ENCODE data around the gene LDLRAP1.

The LDLRAP1 gene

DNA sequence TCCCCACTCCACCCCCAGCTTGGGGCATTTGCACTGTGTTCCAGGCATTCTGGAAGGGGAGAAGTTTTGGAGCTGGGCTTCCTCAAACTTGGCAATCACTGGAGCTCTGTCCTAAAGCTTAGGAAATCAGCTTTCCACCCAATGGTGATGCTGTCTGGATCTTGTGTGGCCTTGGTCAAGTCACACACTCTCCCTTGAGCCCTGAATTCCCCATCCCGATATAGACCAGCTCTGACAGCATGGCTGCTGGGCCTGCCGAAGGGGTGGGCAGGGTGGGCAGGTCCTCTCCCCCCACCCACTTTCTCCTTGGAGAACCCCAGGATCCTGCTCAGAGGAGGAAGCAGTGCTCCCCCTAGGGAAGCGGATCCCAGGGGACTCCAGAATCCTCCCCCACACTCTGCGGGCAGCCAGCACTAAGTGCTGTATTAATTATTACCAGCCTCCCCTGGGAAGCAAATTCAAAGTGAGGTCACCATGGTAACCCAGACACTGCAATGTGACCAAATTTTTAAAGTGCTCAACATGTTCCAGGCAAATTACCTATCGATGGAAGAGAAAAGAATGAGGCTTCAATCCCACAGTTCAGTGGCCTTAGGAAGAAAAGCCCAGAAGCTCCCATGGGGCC, 21.3 kb upstream of the LDLRAP1 start:
- Histone ChIP-seq H3K4me1 (no peaks in the 10 kb centered on the region), H3K36me3 (no peaks in the 10 kb centered on the region), H3K27me3 (no peaks in the 10 kb centered on the region), H3K4me3 (ENCODE audit: low read depth, low read length) (no peak overlapping the region), H3K9me3 (no peaks in the 10 kb centered on the region)
- no peak for DNase-seq
- TF ChIP-seq, protein P1, sequence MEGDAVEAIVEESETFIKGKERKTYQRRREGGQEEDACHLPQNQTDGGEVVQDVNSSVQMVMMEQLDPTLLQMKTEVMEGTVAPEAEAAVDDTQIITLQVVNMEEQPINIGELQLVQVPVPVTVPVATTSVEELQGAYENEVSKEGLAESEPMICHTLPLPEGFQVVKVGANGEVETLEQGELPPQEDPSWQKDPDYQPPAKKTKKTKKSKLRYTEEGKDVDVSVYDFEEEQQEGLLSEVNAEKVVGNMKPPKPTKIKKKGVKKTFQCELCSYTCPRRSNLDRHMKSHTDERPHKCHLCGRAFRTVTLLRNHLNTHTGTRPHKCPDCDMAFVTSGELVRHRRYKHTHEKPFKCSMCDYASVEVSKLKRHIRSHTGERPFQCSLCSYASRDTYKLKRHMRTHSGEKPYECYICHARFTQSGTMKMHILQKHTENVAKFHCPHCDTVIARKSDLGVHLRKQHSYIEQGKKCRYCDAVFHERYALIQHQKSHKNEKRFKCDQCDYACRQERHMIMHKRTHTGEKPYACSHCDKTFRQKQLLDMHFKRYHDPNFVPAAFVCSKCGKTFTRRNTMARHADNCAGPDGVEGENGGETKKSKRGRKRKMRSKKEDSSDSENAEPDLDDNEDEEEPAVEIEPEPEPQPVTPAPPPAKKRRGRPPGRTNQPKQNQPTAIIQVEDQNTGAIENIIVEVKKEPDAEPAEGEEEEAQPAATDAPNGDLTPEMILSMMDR (IDR thresholded peaks at IDR 0.05; ENCODE audit: low read depth, low read length) = no peak

GRCh38 chr1:25523542-25523941, 19.9 kb upstream of the LDLRAP1 start:
- no peak for DNase-seq

DNA sequence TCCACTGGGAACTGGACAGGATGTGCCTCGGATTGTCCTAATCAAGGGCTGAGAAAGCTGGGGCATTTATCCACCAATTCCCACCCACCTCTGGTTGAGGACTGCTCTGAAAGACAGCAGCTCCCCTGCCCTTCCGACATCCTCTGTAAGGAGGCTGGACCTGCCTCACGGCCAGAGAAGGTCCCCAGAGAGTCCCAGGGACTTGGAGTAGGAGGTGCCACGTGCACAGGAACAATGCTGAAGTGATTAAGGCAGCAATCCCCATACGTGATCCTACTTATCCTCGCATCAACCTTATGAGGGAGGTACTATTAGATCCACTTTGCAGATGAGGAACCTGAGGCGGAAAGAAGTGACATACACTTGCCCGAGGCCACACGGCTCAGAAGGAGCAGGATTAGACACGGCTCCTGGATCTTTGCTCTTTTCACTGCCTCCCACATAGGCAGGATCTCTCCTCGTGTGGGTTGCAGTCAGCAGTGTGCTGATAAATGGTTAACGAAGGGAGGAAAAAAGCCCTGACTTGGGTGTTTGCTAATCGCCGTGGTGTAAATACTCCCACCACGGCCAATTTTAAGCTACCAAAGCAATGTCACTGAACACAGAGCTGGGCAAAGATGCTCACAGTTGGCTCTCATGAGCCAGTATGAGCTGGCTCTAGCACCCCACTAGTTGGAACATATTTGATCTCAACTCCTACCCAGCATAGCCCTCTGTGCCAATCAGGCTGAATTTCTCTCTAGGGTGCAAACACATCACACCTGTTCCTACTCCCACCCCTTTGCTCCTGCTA, 18.6 kb upstream of the LDLRAP1 start:
- no peaks in the 10 kb centered on the region for H3K36me3 ChIP-seq
- no peaks in the 10 kb centered on the region for H3K9me3 ChIP-seq
- no peaks in the 10 kb centered on the region for H3K4me1 ChIP-seq
- no peak overlapping the region for H3K4me3 ChIP-seq (ENCODE audit: low read depth, low read length)
- no peaks in the 10 kb centered on the region for H3K27me3 ChIP-seq
- TF ChIP-seq, protein P1 (IDR thresholded peaks at IDR 0.05; ENCODE audit: low read depth, low read length) = no peak
- no peak for DNase-seq

More at GRCh38 chr1:25523542-25523941, 19.9 kb upstream of the LDLRAP1 start:
- Histone ChIP-seq H3K4me3 (ENCODE audit: low read depth, low read length) (no peak overlapping the region), H3K4me1 (no peaks in the 10 kb centered on the region), H3K36me3 (no peaks in the 10 kb centered on the region), H3K27me3 (no peaks in the 10 kb centered on the region), H3K9me3 (no peaks in the 10 kb centered on the region)
- TF ChIP-seq, protein P1 (IDR thresholded peaks at IDR 0.05; ENCODE audit: low read depth, low read length) = no peak

DNA sequence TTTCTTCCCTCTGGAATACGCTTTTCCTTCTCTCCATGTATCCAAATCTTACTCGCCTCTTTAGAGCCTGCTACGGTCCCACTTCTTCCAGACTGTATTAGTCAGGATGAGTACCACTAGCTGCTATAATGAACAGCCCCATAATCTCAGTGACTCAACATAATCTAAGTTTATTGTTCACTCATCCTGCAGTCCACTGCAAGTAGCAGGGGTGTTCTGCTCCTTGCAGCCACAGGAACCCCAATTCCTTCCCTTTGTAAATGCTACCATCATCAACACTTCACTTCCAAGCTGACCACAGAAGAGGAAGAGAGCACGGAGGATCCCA, 18.1 kb upstream of the LDLRAP1 start:
- H3K27me3 ChIP-seq = no peaks in the 10 kb centered on the region
- H3K9me3 ChIP-seq = no peaks in the 10 kb centered on the region
- TF ChIP-seq, protein P1 (IDR thresholded peaks at IDR 0.05; ENCODE audit: low read depth, low read length) = no peak
- no peaks in the 10 kb centered on the region for H3K36me3 ChIP-seq
- H3K4me3 ChIP-seq (ENCODE audit: low read depth, low read length) = no peak overlapping the region
- no peak for DNase-seq
- no peaks in the 10 kb centered on the region for H3K4me1 ChIP-seq

DNA sequence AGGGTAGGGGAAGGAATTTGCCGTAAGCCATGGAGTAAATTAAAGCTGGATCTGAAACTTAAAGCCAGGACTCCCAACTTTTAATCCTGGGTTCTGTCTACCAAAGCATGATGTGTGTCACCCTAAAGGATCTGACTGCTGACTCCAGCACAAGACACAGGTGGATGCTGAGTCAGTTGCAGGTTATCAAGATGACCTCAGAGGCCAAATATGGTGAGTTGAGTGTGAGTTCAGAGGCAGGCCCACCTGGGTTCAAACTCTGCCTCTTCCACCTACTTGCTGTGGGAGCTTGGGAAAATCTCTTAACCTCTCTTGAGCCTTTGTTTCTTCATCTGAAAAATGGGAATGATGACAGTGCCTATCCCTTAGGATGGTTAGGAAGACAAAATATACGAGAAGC, 16.7 kb upstream of the LDLRAP1 start:
- Histone ChIP-seq H3K4me1 (no peaks in the 10 kb centered on the region), H3K27me3 (no peaks in the 10 kb centered on the region), H3K9me3 (no peaks in the 10 kb centered on the region), H3K4me3 (ENCODE audit: low read depth, low read length) (no peak overlapping the region), H3K36me3 (no peaks in the 10 kb centered on the region)
- TF ChIP-seq, protein P1 (IDR thresholded peaks at IDR 0.05; ENCODE audit: low read depth, low read length) = no peak
- no peak for DNase-seq

DNA sequence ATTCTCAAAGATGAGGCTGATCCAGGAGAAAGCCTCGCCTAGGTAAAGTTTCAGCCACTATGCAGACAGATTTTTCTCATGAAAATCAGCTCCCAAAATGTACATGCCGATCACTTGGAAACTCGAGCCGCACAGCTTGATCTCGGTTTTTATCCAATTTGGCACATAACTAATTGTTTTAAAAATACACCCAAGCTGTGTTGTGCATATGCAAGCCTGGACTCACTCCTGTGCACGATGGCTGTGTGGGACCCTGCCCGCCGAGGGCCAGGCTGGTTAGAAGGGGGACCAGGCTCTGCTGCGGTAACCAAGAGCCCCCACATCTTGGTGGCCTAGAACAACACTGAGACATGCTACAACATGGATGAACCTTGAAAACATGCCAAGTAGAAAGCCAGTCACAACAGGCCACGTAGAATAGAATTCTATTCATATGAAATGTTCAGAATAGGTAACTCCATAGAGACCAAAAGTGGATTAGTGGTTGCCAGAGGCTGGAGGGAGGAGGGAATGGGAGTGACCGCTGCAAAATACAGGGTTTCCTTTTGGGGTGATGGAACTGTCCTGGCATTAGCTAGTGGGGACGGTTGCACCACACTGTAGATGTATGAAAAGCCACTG, 16.1 kb upstream of the LDLRAP1 start:
- no peaks in the 10 kb centered on the region for H3K4me1 ChIP-seq
- DNase-seq = no peak
- no peaks in the 10 kb centered on the region for H3K9me3 ChIP-seq
- H3K36me3 ChIP-seq = no peaks in the 10 kb centered on the region
- H3K4me3 ChIP-seq (ENCODE audit: low read depth, low read length) = no peak overlapping the region
- TF ChIP-seq, protein P1 (IDR thresholded peaks at IDR 0.05; ENCODE audit: low read depth, low read length) = no peak
- H3K27me3 ChIP-seq = no peaks in the 10 kb centered on the region
